Activated naive CD8-positive, alpha-beta T cell treated with anti-CD3 and anti-CD28 coated beads, Interleukin-2, amount 10 ng/mL, durations not matched to agents 7 days and 5 days (primary cell): Measurements from ENCODE around the gene MAN1A2. TPM values are rescaled to one million over a fixed set of nuclear protein-coding genes. Genes with fewer than 3 reads are reported as not detected.
"Not testable (repeated sequence)": the region's sequence is repeated elsewhere in the genome, so short reads cannot be mapped to it uniquely, and the experiment has no call there.

ENCODE experiments used
- ATAC-seq: fragments of 150-1000 bp; cut with Tn5 transposase; one replicate; pipeline ENCODE4 v1.10.0; 2021; ENCODE audit warnings: low read depth, moderate library complexity
- POLR2A ChIA-PET: fragments of 350-600 bp; sonication (Branson Sonifier 250); formaldehyde crosslinking; loops from one replicate; lab custom pipeline; 2021; ENCODE audit warnings: antibody characterized with exemption; lab: Charles Lee
- DNase-seq: peaks from one replicate; pipeline ENCODE4 v3.0.0; 2021
- H3K27ac Mint-ChIP-seq: one replicate; pipeline ENCODE4 v1.8.0; 2022; ENCODE audit warnings: mild to moderate bottlenecking, mixed read lengths
- H3K27me3 Mint-ChIP-seq: one replicate; pipeline ENCODE4 v1.8.0; 2022; ENCODE audit warnings: mild to moderate bottlenecking, moderate library complexity, mixed read lengths
- H3K36me3 Mint-ChIP-seq: one replicate; pipeline ENCODE4 v1.8.0; 2021; ENCODE audit warnings: mild to moderate bottlenecking, mixed read lengths
- H3K4me1 Mint-ChIP-seq: one replicate; pipeline ENCODE4 v1.8.0; 2021; ENCODE audit warnings: mixed read lengths
- H3K4me3 Mint-ChIP-seq: one replicate; pipeline ENCODE4 v1.8.0; 2022; ENCODE audit warnings: mild to moderate bottlenecking, moderate library complexity, mixed read lengths
- H3K9me3 Mint-ChIP-seq: one replicate; pipeline ENCODE4 v1.8.0; 2021; ENCODE audit warnings: mixed read lengths
- total RNA-seq, 2 experiments: library from RNA; stranded (reverse); gene quantifications; one replicate each; pipeline ENCODE4 v1.2.3, GENCODE V29; 2021

MAN1A2 gene
- total RNA-seq, 2 experiments from 2014 or later: 36.1 to 43.2 TPM

DNA sequence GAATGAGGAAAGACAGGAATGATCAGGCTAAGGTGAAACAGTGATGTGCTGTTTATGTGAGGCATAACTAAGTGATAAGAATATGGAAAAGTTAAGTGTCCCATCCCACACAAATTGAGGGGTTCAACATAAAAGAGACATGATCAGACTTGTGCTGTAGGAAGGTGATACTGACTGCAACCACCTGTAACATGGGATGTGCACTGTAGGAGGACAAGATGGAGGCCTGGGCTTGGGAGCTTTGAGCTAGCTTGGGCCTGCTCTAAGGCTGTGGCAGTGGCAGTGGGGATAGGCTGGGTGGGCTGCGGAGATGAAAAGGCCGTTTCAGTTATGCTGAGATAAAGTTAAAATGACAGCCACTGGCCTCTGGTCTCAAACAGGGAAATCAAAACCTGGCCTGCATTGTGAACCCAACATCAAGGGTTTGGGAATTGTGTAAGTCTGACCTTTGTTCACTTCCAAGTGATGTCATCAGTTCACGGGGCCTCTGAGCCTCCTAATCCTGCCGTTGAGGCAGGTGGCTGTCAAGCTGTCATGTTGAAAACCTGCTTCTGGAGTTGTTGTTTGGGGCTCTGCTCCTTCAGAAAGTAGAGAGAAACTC lies 177.4 kb downstream of the MAN1A2 start:
- no peak overlapping the region for H3K4me3 Mint-ChIP-seq
- no peaks in the 10 kb centered on the region for H3K36me3 Mint-ChIP-seq
- ATAC-seq (no peak), DNase-seq (no peak)
- H3K9me3 Mint-ChIP-seq: no peaks in the 10 kb centered on the region
- H3K27ac Mint-ChIP-seq: no peak overlapping the region
- peaks cover 12% of the 10 kb centered on the region for H3K4me1 Mint-ChIP-seq
- H3K27me3 Mint-ChIP-seq: peaks cover 10% of the 10 kb centered on the region
- POLR2A ChIA-PET: no interaction called here

DNA sequence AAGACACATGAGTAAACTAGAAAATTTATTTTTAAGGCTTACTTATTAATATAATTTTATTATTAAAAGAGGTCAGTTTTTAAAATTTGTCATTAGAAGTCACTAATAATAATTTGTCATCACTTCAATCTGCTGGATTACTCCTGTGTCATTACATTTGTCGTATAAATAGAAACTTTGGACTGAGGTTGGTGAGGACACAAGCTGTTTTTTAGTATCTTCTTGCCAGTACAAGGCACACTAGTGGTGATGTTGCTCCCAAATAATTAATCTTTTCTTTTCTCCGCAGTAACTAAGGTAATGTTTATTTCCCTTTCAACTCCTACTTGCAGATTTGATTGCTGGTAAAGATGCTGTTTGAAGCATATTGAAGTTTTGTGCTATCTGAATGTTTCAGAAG lies 179.2 kb downstream of the MAN1A2 start:
- peaks cover 10% of the 10 kb centered on the region for H3K27me3 Mint-ChIP-seq
- ATAC-seq (no peak), DNase-seq (no peak)
- POLR2A ChIA-PET: no interaction called here
- H3K4me3 Mint-ChIP-seq: no peak overlapping the region
- no peaks in the 10 kb centered on the region for H3K36me3 Mint-ChIP-seq
- no peaks in the 10 kb centered on the region for H3K9me3 Mint-ChIP-seq
- no peak overlapping the region for H3K27ac Mint-ChIP-seq
- peaks cover 3% of the 10 kb centered on the region for H3K4me1 Mint-ChIP-seq

DNA sequence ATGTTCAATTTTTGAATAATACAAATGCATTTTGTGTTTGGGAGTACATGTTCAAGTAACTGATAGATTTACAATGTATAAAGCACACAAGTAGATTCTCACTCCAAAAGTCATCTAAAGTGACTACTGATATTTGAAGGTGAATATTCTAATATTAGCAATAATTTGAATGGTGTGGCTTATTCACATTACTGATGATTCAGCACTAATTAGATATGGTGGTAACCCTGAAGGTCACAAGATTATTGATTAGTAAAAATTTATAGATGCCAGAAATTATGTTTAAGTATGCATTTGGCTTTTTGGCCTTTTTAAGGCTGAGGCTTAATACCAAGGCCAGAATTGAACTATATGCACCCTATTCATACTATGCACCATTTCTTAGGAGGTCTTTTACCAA lies 186.2 kb downstream of the MAN1A2 start:
- POLR2A ChIA-PET: no interaction called here
- H3K27me3 Mint-ChIP-seq: peaks cover 22% of the 10 kb centered on the region
- no peak overlapping the region for H3K4me3 Mint-ChIP-seq
- DNase-seq (no peak), ATAC-seq (no peak)
- H3K4me1 Mint-ChIP-seq: no peaks in the 10 kb centered on the region
- H3K36me3 Mint-ChIP-seq: peaks cover 2% of the 10 kb centered on the region
- H3K27ac Mint-ChIP-seq: no peak overlapping the region
- H3K9me3 Mint-ChIP-seq: no peaks in the 10 kb centered on the region

DNA sequence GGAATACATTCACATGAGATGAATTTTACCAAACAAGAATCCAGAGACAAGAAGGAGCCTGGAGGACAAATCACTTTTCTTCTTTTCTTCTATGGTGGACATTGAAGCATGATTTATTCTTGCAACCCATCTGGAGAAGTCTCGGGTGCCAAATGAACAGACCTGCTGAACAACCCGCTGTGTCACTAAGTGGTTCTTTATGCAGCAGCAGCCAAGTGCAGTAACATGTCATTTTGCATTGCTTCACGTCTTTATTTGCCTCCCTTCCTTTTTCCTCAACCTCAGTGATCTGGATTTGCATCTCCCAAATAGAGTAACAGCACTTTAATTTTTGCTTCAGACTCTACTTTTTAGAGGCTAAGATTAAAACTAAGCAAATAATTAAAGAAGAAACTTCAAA lies 188.6 kb downstream of the MAN1A2 start:
- no peak overlapping the region for H3K4me3 Mint-ChIP-seq
- ATAC-seq: no peak
- POLR2A ChIA-PET: no interaction called here
- H3K4me1 Mint-ChIP-seq: no peaks in the 10 kb centered on the region
- no peak for DNase-seq
- H3K27ac Mint-ChIP-seq: no peak overlapping the region
- H3K27me3 Mint-ChIP-seq: peaks cover 22% of the 10 kb centered on the region
- H3K36me3 Mint-ChIP-seq: peaks cover 2% of the 10 kb centered on the region
- peaks cover 8% of the 10 kb centered on the region for H3K9me3 Mint-ChIP-seq

DNA sequence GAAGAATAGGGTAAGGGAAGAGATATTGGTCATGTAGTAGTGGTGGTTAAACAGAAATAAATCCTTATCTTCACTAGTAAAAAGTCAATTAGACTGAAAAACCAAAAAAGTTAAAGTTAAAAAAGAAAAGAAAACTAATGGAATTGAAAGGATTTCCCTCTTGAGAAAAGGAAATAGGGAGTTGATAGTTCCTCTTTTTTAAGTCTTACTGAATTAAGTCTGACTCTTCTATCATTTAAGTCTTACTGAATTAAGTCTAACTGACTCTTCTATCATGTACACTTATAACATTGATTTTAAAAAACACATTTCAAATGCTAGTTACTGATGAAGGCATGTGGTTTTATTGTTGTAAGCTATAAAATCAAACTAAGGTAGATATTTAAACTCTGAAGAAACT lies 189.1 kb downstream of the MAN1A2 start:
- DNase-seq (no peak), ATAC-seq (no peak)
- peaks cover 2% of the 10 kb centered on the region for H3K36me3 Mint-ChIP-seq
- peaks cover 8% of the 10 kb centered on the region for H3K9me3 Mint-ChIP-seq
- H3K27me3 Mint-ChIP-seq: peaks cover 22% of the 10 kb centered on the region
- no peaks in the 10 kb centered on the region for H3K4me1 Mint-ChIP-seq
- POLR2A ChIA-PET: no interaction called here
- H3K4me3 Mint-ChIP-seq: no peak overlapping the region
- no peak overlapping the region for H3K27ac Mint-ChIP-seq

DNA sequence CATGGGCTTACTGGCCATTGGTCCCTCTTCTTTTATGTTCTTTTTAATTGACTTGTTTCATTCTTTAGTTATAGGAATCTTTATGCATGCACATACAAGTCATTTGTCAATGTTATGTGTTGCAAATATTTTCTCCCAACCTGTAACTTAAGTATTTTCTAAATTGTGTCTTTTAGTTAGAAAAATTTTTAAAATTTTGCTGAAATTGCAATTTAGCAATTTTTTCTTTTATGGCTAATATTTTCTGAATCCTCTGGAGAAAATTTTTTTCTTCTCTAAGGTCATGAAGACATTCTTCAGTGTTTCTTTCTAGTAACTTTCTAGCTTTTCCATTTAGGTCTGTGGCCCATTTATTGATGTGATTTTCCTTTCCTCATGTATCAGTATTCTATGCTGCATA lies 189.7 kb downstream of the MAN1A2 start:
- Mint-ChIP-seq H3K36me3 (peaks cover 2% of the 10 kb centered on the region), H3K4me3 (no peak overlapping the region), H3K9me3 (peaks cover 8% of the 10 kb centered on the region), H3K27ac (no peak overlapping the region), H3K27me3 (peaks cover 22% of the 10 kb centered on the region), H3K4me1 (no peaks in the 10 kb centered on the region)
- POLR2A ChIA-PET: no interaction called here
- ATAC-seq (no peak), DNase-seq (no peak)

DNA sequence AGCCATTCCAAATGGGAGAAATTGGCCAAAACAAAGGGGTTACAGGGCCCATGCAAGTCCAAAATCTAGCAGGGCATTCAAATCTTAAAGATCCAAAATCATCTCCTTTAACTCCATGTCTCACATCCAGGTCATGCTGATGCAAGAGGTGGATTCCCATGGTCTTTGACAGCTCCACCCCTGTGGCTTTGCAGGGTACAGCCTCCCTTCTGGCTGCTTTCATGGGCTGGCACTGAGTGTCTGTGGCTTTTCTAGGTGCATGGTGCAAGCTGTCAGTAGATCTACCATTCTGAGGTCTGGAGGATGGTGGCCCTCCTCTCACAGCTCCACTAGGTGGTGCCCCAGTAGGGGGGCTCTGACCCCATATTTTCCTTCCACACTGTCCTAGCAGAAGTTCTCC lies 191.2 kb downstream of the MAN1A2 start:
- POLR2A ChIA-PET, H3K36me3 Mint-ChIP-seq, H3K27ac Mint-ChIP-seq, H3K4me3 Mint-ChIP-seq, DNase-seq, H3K9me3 Mint-ChIP-seq, ATAC-seq, H3K4me1 Mint-ChIP-seq: not testable (repeated sequence)
- H3K27me3 Mint-ChIP-seq: peaks cover 17% of the 10 kb centered on the region

DNA sequence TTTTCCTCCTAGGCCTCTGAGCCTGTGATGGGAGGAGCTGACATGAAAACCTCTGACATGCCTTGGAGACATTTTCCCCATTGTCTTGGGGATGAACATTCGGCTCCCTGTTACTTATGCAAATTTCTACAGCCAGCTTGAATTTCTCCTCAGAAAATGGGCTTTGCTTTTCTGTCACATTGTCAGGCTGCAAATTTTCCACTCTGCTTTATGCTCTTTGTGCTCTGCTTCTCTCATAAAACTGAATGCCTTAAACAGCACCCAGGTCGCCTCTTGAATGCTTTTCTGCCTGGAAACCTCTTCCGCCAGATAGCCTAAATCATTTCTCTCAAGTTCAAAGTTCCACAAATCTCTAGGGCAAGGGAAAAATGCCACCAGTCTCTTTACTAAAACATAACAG lies 191.9 kb downstream of the MAN1A2 start:
- H3K36me3 Mint-ChIP-seq: peaks cover 2% of the 10 kb centered on the region
- no peak for ATAC-seq
- H3K27me3 Mint-ChIP-seq: peaks cover 17% of the 10 kb centered on the region
- POLR2A ChIA-PET: no interaction called here
- no peak for DNase-seq
- H3K4me3 Mint-ChIP-seq: no peak overlapping the region
- H3K27ac Mint-ChIP-seq: no peak overlapping the region
- no peaks in the 10 kb centered on the region for H3K4me1 Mint-ChIP-seq
- peaks cover 8% of the 10 kb centered on the region for H3K9me3 Mint-ChIP-seq

DNA sequence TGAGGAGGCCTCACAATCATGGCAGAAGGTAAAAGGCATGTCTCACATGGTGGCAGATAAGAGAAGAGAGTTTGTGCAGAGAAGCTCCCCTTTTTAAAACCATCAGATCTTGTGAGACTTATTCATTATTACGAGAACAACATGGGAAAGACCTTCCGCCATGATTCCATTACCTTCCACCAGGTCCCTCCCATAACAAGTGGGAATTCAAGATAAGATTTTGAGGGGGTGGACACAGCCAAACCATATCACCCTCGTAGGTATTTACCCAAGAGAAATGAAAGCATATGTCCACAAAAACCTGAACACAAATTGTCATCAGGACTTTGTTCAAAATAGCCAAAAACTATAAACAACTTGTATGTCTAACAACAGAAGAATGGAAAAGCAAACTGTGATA lies 192.7 kb downstream of the MAN1A2 start:
- Mint-ChIP-seq H3K36me3 (no peaks in the 10 kb centered on the region), H3K4me3 (no peak overlapping the region), H3K27ac (no peak overlapping the region), H3K27me3 (peaks cover 21% of the 10 kb centered on the region), H3K4me1 (peaks cover 4% of the 10 kb centered on the region), H3K9me3 (peaks cover 8% of the 10 kb centered on the region)
- POLR2A ChIA-PET: no interaction called here
- DNase-seq: no peak
- no peak for ATAC-seq

DNA sequence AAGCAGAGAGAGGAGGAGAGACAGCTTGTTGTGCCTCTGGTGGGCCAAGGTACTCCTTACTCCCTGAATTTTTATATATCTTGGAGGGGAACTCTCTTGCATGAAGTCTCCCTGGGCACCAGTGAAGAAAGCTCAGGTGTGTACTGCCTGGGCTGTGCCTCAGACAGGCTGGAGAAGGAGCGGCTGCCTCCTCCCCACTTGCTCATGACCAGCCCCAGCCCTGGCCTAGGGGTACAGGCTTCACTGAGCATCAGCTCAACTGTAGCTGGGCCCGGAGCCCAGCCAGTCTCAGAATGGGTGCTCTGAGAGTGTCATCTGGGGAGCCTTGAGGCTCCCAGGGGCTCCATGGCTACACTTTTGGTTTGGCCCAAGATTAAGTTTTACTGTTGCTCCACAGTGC lies 193.8 kb downstream of the MAN1A2 start:
- DNase-seq (no peak), ATAC-seq (no peak)
- H3K36me3 Mint-ChIP-seq: no peaks in the 10 kb centered on the region
- no peak overlapping the region for H3K4me3 Mint-ChIP-seq
- no peak overlapping the region for H3K27ac Mint-ChIP-seq
- peaks cover 4% of the 10 kb centered on the region for H3K4me1 Mint-ChIP-seq
- POLR2A ChIA-PET: no interaction called here
- peaks cover 17% of the 10 kb centered on the region for H3K27me3 Mint-ChIP-seq
- H3K9me3 Mint-ChIP-seq: peaks cover 8% of the 10 kb centered on the region

DNA sequence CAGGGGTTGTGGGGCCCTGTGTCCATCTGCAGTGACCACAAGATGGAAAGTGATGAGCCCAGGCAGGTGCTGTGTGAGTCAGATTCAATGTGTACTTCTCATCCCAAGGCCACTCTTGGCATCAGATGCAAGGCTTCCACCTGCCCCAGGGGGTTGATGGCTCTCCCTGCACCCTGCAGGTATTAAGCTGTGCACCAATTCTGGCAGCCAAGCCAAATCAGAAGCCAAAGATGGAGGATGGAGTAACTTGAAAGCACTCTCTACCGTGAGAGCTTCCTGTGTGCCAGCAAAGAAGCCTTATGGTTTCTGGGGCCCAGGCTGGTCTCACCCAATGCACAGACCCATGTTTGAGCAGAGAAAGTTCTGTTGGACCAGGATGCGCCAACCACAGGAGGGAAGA lies 194.3 kb downstream of the MAN1A2 start:
- ATAC-seq (no peak), DNase-seq (no peak)
- H3K9me3 Mint-ChIP-seq: peaks cover 8% of the 10 kb centered on the region
- H3K4me3 Mint-ChIP-seq: no peak overlapping the region
- peaks cover 17% of the 10 kb centered on the region for H3K27me3 Mint-ChIP-seq
- no peak overlapping the region for H3K27ac Mint-ChIP-seq
- POLR2A ChIA-PET: no interaction called here
- H3K4me1 Mint-ChIP-seq: peaks cover 4% of the 10 kb centered on the region
- no peaks in the 10 kb centered on the region for H3K36me3 Mint-ChIP-seq

DNA sequence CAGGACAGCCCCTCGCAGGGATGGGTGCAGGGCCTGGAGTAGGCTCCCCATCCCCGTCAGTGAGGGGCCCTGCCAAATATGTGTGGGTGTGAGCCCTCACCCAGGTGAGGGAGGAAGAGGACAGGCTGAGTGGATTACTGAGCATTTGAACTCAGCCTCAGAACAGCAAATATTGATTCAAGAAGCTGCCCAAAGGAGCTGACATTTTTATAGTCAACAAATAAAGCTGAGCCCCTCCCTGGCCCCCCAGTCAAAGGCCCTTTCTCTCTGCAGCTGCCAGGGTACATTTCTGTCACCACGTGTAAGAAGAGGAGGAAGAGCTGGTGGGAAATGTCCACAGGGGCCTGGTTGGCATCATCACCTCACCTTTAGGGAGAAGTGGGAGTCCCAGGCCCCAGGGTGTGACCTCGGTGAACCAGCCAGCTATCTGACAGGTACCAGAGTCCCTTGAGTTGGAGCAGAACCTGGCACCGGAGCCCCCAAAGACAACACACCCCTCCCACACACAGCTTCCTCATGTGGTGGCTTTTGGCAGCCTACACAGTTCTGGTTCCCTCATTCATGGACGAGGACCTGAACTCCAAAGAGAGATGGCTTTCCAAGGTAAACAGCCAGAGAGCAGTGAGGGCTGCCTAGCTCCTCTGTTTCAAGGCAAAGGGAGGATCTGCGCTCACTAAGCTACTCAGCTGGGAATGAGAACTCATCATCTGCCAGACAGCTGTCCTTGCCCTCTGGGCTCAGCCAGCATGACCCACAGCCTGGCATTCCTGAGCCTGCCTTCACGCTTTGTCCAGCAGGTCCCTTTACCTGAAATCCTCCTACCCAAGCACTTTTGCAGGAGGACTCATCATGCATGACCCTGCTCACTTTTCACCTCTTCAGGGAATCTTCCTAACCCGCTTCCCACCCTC lies 195.6 kb downstream of the MAN1A2 start:
- Mint-ChIP-seq H3K36me3 (no peaks in the 10 kb centered on the region), H3K27me3 (peaks cover 5% of the 10 kb centered on the region), H3K4me3 (no peak overlapping the region), H3K27ac (no peak overlapping the region), H3K9me3 (peaks cover 8% of the 10 kb centered on the region), H3K4me1 (peaks cover 4% of the 10 kb centered on the region)
- POLR2A ChIA-PET: no interaction called here
- no peak for DNase-seq
- no peak for ATAC-seq

DNA sequence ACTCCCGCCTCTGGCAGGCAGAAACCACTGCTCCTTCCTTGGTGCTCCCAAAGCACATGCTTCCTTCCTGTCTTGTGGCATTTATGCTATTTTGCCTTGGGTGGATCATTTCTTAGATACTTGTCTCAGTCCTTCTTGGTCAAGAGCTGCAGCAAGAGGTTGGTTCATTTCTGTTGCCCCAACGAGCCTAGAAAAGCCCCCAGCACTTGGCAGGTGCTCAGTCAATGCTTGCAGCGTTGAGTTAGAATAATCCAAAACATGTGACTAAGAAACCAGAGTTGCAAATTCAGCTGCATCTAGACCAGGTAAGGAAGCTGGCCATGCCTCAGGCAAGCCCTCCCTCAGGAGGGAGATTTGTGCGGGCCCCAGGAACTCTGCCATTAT lies 196.2 kb downstream of the MAN1A2 start:
- H3K9me3 Mint-ChIP-seq: peaks cover 8% of the 10 kb centered on the region
- ATAC-seq: no peak
- H3K27ac Mint-ChIP-seq: no peak overlapping the region
- no peak overlapping the region for H3K4me3 Mint-ChIP-seq
- DNase-seq: no peak
- POLR2A ChIA-PET: no interaction called here
- peaks cover 3% of the 10 kb centered on the region for H3K27me3 Mint-ChIP-seq
- peaks cover 4% of the 10 kb centered on the region for H3K4me1 Mint-ChIP-seq
- H3K36me3 Mint-ChIP-seq: no peaks in the 10 kb centered on the region
